Vagina (tissue), 2 donors: ENCODE results near the gene TPST2. TPM values are rescaled to one million over a fixed set of nuclear protein-coding genes. Genes with fewer than 3 reads are reported as not detected.

ENCODE experiments used
- DNase-seq, 2 donors: peaks; one replicate each; pipeline ENCODE4 v3.0.0-alpha.2; 2017; ENCODE audit errors: extremely low spot score in 2 of 2
- H3K27ac ChIP-seq: fragments of 200-600 bp; sonication (generic); one replicate; pipeline ENCODE4 v1.5.1; 2019
- H3K27me3 ChIP-seq: fragments of 200-600 bp; sonication (generic); one replicate; pipeline ENCODE4 v1.5.1; 2019
- H3K36me3 ChIP-seq, 2 donors: fragments of 200-600 bp; sonication (generic); one replicate each; pipeline ENCODE4 v1.5.1; 2017 to 2019
- H3K4me1 ChIP-seq: fragments of 200-600 bp; sonication (generic); one replicate; pipeline ENCODE4 v1.5.1; 2019
- H3K4me3 ChIP-seq, 2 donors: fragments of 200-600 bp; sonication (generic); 1 replicate in 1 of 2; 2 replicates in 1 of 2; pipeline ENCODE4 v1.5.1; 2016 to 2019
- H3K9me3 ChIP-seq: fragments of 200-600 bp; sonication (generic); one replicate; pipeline ENCODE4 v1.5.1; 2019
- POLR2A ChIP-seq, 2 donors: fragments of 450-650 bp; IDR thresholded peaks; one replicate each; pipeline ENCODE4 v1.6.1; 2017; ENCODE audit warnings: antibody characterized with exemption in 2 of 2, mild to moderate bottlenecking in 2 of 2, moderate library complexity in 2 of 2
- POLR2AphosphoS5 ChIP-seq, 2 donors: sonication (generic); formaldehyde crosslinking; IDR thresholded peaks; one replicate each; pipeline ENCODE4 v1.9.0; 2017; ENCODE audit warnings: antibody characterized with exemption in 2 of 2, mild to moderate bottlenecking in 2 of 2, low read depth in 1 of 2; ENCODE audit not compliant: insufficient read depth in 1 of 2
- intact Hi-C: fragments of 100-400 bp; cut with DNase I; formaldehyde crosslinking; loops from one replicate; pipeline ENCODE4 v1.15.1; 2023
- total RNA-seq: library from RNA; depleted of rRNA; stranded (reverse); fragments of >200 nt; gene quantifications from one replicate; pipeline ENCODE4 v1.2.3, GENCODE V29; 2016
- TF ChIP-seq, protein P1 (sequence below), 3 experiments: fragments of 450-650 bp in 2 of 3; fragments of 200-600 bp in 1 of 3; sonication (generic) in 1 of 3; IDR thresholded peaks; one replicate each; pipeline ENCODE4 v1.5.1; 2017 to 2019; ENCODE audit warnings: antibody characterized with exemption in 3 of 3, mild to moderate bottlenecking in 2 of 3, moderate library complexity in 2 of 3

Gene TPST2
- total RNA-seq, 1 donor from 2014 or later: 96.3 TPM

GRCh38 chr22:26584010-26584409, 5.9 kb downstream of the TPST2 start:
- Histone ChIP-seq H3K36me3 (peaks cover 0 to 7% of the 10 kb centered on the region in 2 donors), H3K27ac (no peak overlapping the region), H3K27me3 (no peaks in the 10 kb centered on the region), H3K9me3 (no peaks in the 10 kb centered on the region), H3K4me3 (no peak overlapping the region), H3K4me1 (peaks cover 20% of the 10 kb centered on the region)
- no peak for DNase-seq
- TF ChIP-seq POLR2AphosphoS5 (IDR thresholded peaks at IDR 0.05; ENCODE audit: insufficient read depth in 1 of 2, low read depth in 1 of 2) (no peak), POLR2A (IDR thresholded peaks at IDR 0.05) (no peak)
- TF ChIP-seq, protein P1, sequence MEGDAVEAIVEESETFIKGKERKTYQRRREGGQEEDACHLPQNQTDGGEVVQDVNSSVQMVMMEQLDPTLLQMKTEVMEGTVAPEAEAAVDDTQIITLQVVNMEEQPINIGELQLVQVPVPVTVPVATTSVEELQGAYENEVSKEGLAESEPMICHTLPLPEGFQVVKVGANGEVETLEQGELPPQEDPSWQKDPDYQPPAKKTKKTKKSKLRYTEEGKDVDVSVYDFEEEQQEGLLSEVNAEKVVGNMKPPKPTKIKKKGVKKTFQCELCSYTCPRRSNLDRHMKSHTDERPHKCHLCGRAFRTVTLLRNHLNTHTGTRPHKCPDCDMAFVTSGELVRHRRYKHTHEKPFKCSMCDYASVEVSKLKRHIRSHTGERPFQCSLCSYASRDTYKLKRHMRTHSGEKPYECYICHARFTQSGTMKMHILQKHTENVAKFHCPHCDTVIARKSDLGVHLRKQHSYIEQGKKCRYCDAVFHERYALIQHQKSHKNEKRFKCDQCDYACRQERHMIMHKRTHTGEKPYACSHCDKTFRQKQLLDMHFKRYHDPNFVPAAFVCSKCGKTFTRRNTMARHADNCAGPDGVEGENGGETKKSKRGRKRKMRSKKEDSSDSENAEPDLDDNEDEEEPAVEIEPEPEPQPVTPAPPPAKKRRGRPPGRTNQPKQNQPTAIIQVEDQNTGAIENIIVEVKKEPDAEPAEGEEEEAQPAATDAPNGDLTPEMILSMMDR (IDR thresholded peaks at IDR 0.05): no peak
- intact Hi-C loops: no loop called here

GRCh38 chr22:26581633-26582168, 8.2 kb downstream of the TPST2 start:
- peaks cover 15% of the 10 kb centered on the region for H3K4me1 ChIP-seq
- H3K27ac ChIP-seq: no peak overlapping the region
- TF ChIP-seq, protein P1 (IDR thresholded peaks at IDR 0.05): no peak
- TF ChIP-seq POLR2A (IDR thresholded peaks at IDR 0.05) (no peak), POLR2AphosphoS5 (IDR thresholded peaks at IDR 0.05; ENCODE audit: insufficient read depth in 1 of 2, low read depth in 1 of 2) (no peak)
- intact Hi-C loops: no loop called here
- no peaks in the 10 kb centered on the region for H3K27me3 ChIP-seq
- no peaks in the 10 kb centered on the region for H3K9me3 ChIP-seq
- no peak overlapping the region for H3K4me3 ChIP-seq
- no peak for DNase-seq
- peaks cover 0 to 7% of the 10 kb centered on the region in 2 donors for H3K36me3 ChIP-seq

- intact Hi-C loops: no loop called here
- Histone ChIP-seq H3K4me1 (peaks cover 11% of the 10 kb centered on the region), H3K27ac (no peak overlapping the region), H3K27me3 (no peaks in the 10 kb centered on the region), H3K36me3 (peaks cover 0 to 7% of the 10 kb centered on the region in 2 donors), H3K4me3 (no peak overlapping the region), H3K9me3 (no peaks in the 10 kb centered on the region)
- TF ChIP-seq POLR2A (IDR thresholded peaks at IDR 0.05) (no peak), POLR2AphosphoS5 (IDR thresholded peaks at IDR 0.05; ENCODE audit: insufficient read depth in 1 of 2, low read depth in 1 of 2) (no peak)
- TF ChIP-seq, protein P1 (IDR thresholded peaks at IDR 0.05): no peak
- no peak for DNase-seq
Observed at GRCh38 chr22:26581026-26581425, 8.9 kb downstream of the TPST2 start.

- DNase-seq: no peak
- Histone ChIP-seq H3K27ac (no peak overlapping the region), H3K4me3 (no peak overlapping the region), H3K4me1 (peaks cover 9% of the 10 kb centered on the region), H3K36me3 (peaks cover 0 to 7% of the 10 kb centered on the region in 2 donors), H3K27me3 (no peaks in the 10 kb centered on the region), H3K9me3 (no peaks in the 10 kb centered on the region)
- intact Hi-C loops: no loop called here
- no peak for TF ChIP-seq POLR2A (IDR thresholded peaks at IDR 0.05)
- no peak for TF ChIP-seq POLR2AphosphoS5 (IDR thresholded peaks at IDR 0.05; ENCODE audit: insufficient read depth in 1 of 2, low read depth in 1 of 2)
- TF ChIP-seq, protein P1 (IDR thresholded peaks at IDR 0.05): no peak
Observed at GRCh38 chr22:26580240-26580962, 9.5 kb downstream of the TPST2 start.

GRCh38 chr22:26579331-26579886, 10.5 kb downstream of the TPST2 start:
- no peak overlapping the region for H3K4me3 ChIP-seq
- H3K36me3 ChIP-seq: peaks cover 0 to 7% of the 10 kb centered on the region in 2 donors
- no peak for DNase-seq
- intact Hi-C loops: no loop called here
- H3K9me3 ChIP-seq: no peaks in the 10 kb centered on the region
- no peak overlapping the region for H3K27ac ChIP-seq
- no peaks in the 10 kb centered on the region for H3K27me3 ChIP-seq
- TF ChIP-seq, protein P1 (IDR thresholded peaks at IDR 0.05): no peak
- TF ChIP-seq POLR2AphosphoS5 (IDR thresholded peaks at IDR 0.05; ENCODE audit: insufficient read depth in 1 of 2, low read depth in 1 of 2) (peak in 1 of 2 donors; percentile 13), POLR2A (IDR thresholded peaks at IDR 0.05) (no peak)
- H3K4me1 ChIP-seq: peaks cover 4% of the 10 kb centered on the region
